Uterus (tissue), 2 donors: ENCODE measurements around the gene GPAT2.
"Not testable (repeated sequence)": the region's sequence is repeated elsewhere in the genome, so short reads cannot be mapped to it uniquely, and the experiment has no call there.

Experiments
- CTCF ChIP-seq, 4 experiments: fragments of 200-600 bp in 2 of 4; fragments of 450-650 bp in 2 of 4; sonication (generic) in 2 of 4; IDR thresholded peaks; one replicate each; pipeline ENCODE4 v1.5.1; 2016 to 2019; ENCODE audit warnings: antibody characterized with exemption in 4 of 4, mild to moderate bottlenecking in 2 of 4, moderate library complexity in 1 of 4
- POLR2A ChIP-seq, 2 donors: fragments of 450-650 bp; IDR thresholded peaks; one replicate each; pipeline ENCODE4 v1.6.1; 2016; ENCODE audit warnings: antibody characterized with exemption in 2 of 2, mild to moderate bottlenecking in 1 of 2, moderate library complexity in 1 of 2

- TF ChIP-seq POLR2A, CTCF (IDR thresholded peaks at IDR 0.05): not testable (repeated sequence)
These were observed 11.0 kb downstream of the GPAT2 start for GRCh38 chr2:96023701-96024100.
